Fibroblast of lung (primary cell): ENCODE data around the gene TMEM74B. TPM values are rescaled to one million over a fixed set of nuclear protein-coding genes. Genes with fewer than 3 reads are reported as not detected.

Source experiments
- DNase-seq, 2 donors: peaks; one replicate each; pipeline versions ENCODE4 v3.0.0 to v3.0.0-alpha.2; 2010; ENCODE audit warnings: low read depth in 2 of 2
- H2AFZ ChIP-seq: 2 replicates; pipeline ENCODE4 v1.5.1; 2012; ENCODE audit warnings: low read length, control low read depth, inconsistent platforms
- H3K27ac ChIP-seq: 2 replicates; pipeline ENCODE4 v1.5.1; 2011; ENCODE audit warnings: low read length, control low read depth; ENCODE audit not compliant: insufficient read depth
- H3K27me3 ChIP-seq: 2 replicates; pipeline ENCODE4 v1.5.1; 2011; ENCODE audit warnings: mild to moderate bottlenecking, low read length; ENCODE audit not compliant: control insufficient read depth, insufficient read depth
- H3K36me3 ChIP-seq: 2 replicates; pipeline ENCODE4 v1.5.1; 2011; ENCODE audit warnings: low read length; ENCODE audit not compliant: control insufficient read depth, insufficient read depth
- H3K4me1 ChIP-seq: 2 replicates; pipeline ENCODE4 v1.5.1; 2011; ENCODE audit warnings: low read length; ENCODE audit not compliant: control insufficient read depth, insufficient read depth; ENCODE audit errors: extremely low read depth
- H3K4me2 ChIP-seq: 2 replicates; pipeline ENCODE4 v1.5.1; 2011; ENCODE audit warnings: low read length, control low read depth; ENCODE audit not compliant: insufficient read depth; ENCODE audit errors: extremely low read depth
- H3K4me3 ChIP-seq, 4 experiments: fragments of 200-600 bp in 1 of 4; sonication (generic) in 1 of 4; replicated peaks in 1 of 4; 2 replicates each; pipeline ENCODE4 v1.5.1; 2011 to 2016; ENCODE audit warnings: low read length in 4 of 4, low read depth in 3 of 4, mild to moderate bottlenecking in 3 of 4, control low read depth in 2 of 4, inconsistent platforms in 1 of 4, mixed read lengths in 1 of 4; ENCODE audit not compliant: insufficient read depth in 1 of 4; ENCODE audit errors: control extremely low read depth in 1 of 4
- H3K79me2 ChIP-seq: 2 replicates; pipeline ENCODE4 v1.5.1; 2012; ENCODE audit warnings: mild to moderate bottlenecking, low read length, inconsistent platforms; ENCODE audit not compliant: control insufficient read depth, insufficient read depth
- H3K9ac ChIP-seq: 2 replicates; pipeline ENCODE4 v1.5.1; 2011; ENCODE audit warnings: mild to moderate bottlenecking, low read length, control low read depth; ENCODE audit not compliant: insufficient read depth
- H3K9me3 ChIP-seq: 2 replicates; pipeline ENCODE4 v1.5.1; 2012; ENCODE audit warnings: low read depth, low read length; ENCODE audit not compliant: control insufficient read depth, insufficient read depth
- H4K20me1 ChIP-seq: 2 replicates; pipeline ENCODE4 v1.5.1; 2011; ENCODE audit warnings: low read length; ENCODE audit not compliant: control insufficient read depth, insufficient read depth; ENCODE audit errors: extremely low read depth
- CTCF ChIP-seq, 2 donors: IDR thresholded peaks in 1 of 2; conservative IDR thresholded peaks in 1 of 2; 1 replicate in 1 of 2; 2 replicates in 1 of 2; pipeline ENCODE4 v1.5.1; 2011 to 2012; ENCODE audit warnings: low read length in 2 of 2, control low read depth in 1 of 2, inconsistent platforms in 1 of 2, low read depth in 1 of 2, mild to moderate bottlenecking in 1 of 2
- EZH2 ChIP-seq: IDR thresholded peaks from 2 replicates; pipeline ENCODE4 v1.5.1; 2012; ENCODE audit warnings: low read length, control low read depth, mild to moderate bottlenecking; ENCODE audit errors: missing control alignments
- polyA plus RNA-seq, 2 donors: library from polyadenylated mRNA; depleted of rRNA in 1 of 2; stranded (reverse) in 1 of 2; unstranded in 1 of 2; fragments of >200 nt; gene quantifications; 2 replicates each; pipeline ENCODE4 v1.2.1, GENCODE V29; 2011 to 2012; ENCODE audit warnings: missing spikeins in 1 of 2
- total RNA-seq: library from RNA; depleted of rRNA; stranded (reverse); fragments of >200 nt; gene quantifications from 2 replicates; pipeline ENCODE4 v1.2.1, GENCODE V29; 2014

TMEM74B gene
- total and polyA plus RNA-seq, 2 donors (not counting 1 experiment from before 2014, with no cell fraction given) = not detected

- H3K9me3 ChIP-seq = no peaks in the 10 kb centered on the region
- H3K79me2 ChIP-seq = no peaks in the 10 kb centered on the region
- H3K9ac ChIP-seq = no peak overlapping the region
- no peak overlapping the region for H3K4me2 ChIP-seq
- H3K27me3 ChIP-seq = peaks cover 4% of the 10 kb centered on the region
- no peak overlapping the region for H3K27ac ChIP-seq
- no peak for TF ChIP-seq CTCF (conservative IDR thresholded peaks at IDR 0.05 in 1 of 2, IDR thresholded peaks at IDR 0.05 in 1 of 2; ENCODE audit: low read depth in 1 of 2, low read length in 2 of 2)
- no peak for TF ChIP-seq EZH2
- DNase-seq = no peak
- no peak overlapping the region for H2AFZ ChIP-seq
- no peak overlapping the region for H3K4me3 ChIP-seq
- no peaks in the 10 kb centered on the region for H3K36me3 ChIP-seq
- H3K4me1 ChIP-seq = peaks cover 2% of the 10 kb centered on the region
- no peaks in the 10 kb centered on the region for H4K20me1 ChIP-seq
Observed at GRCh38 chr20:1229541-1229940, 44.8 kb upstream of the TMEM74B start.

GRCh38 chr20:1225783-1226654, 41.2 kb upstream of the TMEM74B start, which contains the start of gene RAD21L1:
RAD21L1 (plus strand) TSS chr20:1226044; CDS start chr20:1228454, 2,410 bp downstream.
- Histone ChIP-seq H3K27ac (no peak within 1 kb of the TSS), H3K9ac (peak within 1 kb of the TSS; percentile 62), H3K9me3 (no peaks in the 10 kb centered on the region), H3K36me3 (no peaks in the 10 kb centered on the region), H2AFZ (peak within 1 kb of the TSS; percentile 80), H3K4me2 (peak within 1 kb of the TSS; percentile 85), H3K79me2 (no peaks in the 10 kb centered on the region), H3K4me3 (peak within 1 kb of the TSS; percentile 53 to 85 (median 74)), H3K4me1 (peaks cover 2% of the 10 kb centered on the region), H4K20me1 (no peaks in the 10 kb centered on the region), H3K27me3 (peaks cover 4% of the 10 kb centered on the region)
- peak; percentile 67 to 74 for DNase-seq
- TF ChIP-seq EZH2 (no peak), CTCF (conservative IDR thresholded peaks at IDR 0.05 in 1 of 2, IDR thresholded peaks at IDR 0.05 in 1 of 2; ENCODE audit: low read depth in 1 of 2, low read length in 2 of 2) (no peak)

- peak overlapping the region; percentile 23 to 52 (median 48) for H3K4me3 ChIP-seq
- no peak overlapping the region for H3K9ac ChIP-seq
- peaks cover 2% of the 10 kb centered on the region for H3K4me1 ChIP-seq
- H3K4me2 ChIP-seq = peak overlapping the region; percentile 59
- peaks cover 4% of the 10 kb centered on the region for H3K27me3 ChIP-seq
- H3K27ac ChIP-seq = no peak overlapping the region
- TF ChIP-seq CTCF (conservative IDR thresholded peaks at IDR 0.05 in 1 of 2, IDR thresholded peaks at IDR 0.05 in 1 of 2; ENCODE audit: low read depth in 1 of 2, low read length in 2 of 2) = no peak
- no peak for TF ChIP-seq EZH2
- no peak for DNase-seq
- H2AFZ ChIP-seq = peak overlapping the region; percentile 72
- no peaks in the 10 kb centered on the region for H3K9me3 ChIP-seq
- H3K79me2 ChIP-seq = no peaks in the 10 kb centered on the region
- H3K36me3 ChIP-seq = no peaks in the 10 kb centered on the region
- H4K20me1 ChIP-seq = no peaks in the 10 kb centered on the region
Observed at GRCh38 chr20:1225263-1225782, 40.5 kb upstream of the TMEM74B start.
